Stimulated activated CD4-positive, alpha-beta T cell treated with anti-CD3 and anti-CD28 coated beads, Interleukin-12 subunit alpha, Interleukin-12 subunit beta, amount 100 ng/mL, for 24 hours (primary cell): ENCODE measurements around the gene MALL.
"Not testable (repeated sequence)": the region's sequence is repeated elsewhere in the genome, so short reads cannot be mapped to it uniquely, and the experiment has no call there.

ENCODE experiments used
- DNase-seq, 2 experiments: peaks; one replicate each; pipeline ENCODE4 v3.0.0-alpha.2; 2020; ENCODE audit warnings: low read depth in 2 of 2

Gene MALL

GRCh38 chr2:110115291-110116032 lies at the start of gene MALL:
TSS of gene MALL (minus strand) at chr2:110115822. CDS start at chr2:110115792, 30 bp downstream.
- DNase-seq: no peak

- DNase-seq: no peak
Observed at GRCh38 chr2:110157153-110157793, 41.7 kb upstream of the MALL start.

- not testable (repeated sequence) for DNase-seq
Observed at GRCh38 chr2:110154828-110155227, 39.2 kb upstream of the MALL start.

- not testable (repeated sequence) for DNase-seq
Observed at GRCh38 chr2:110154188-110154587, 38.6 kb upstream of the MALL start.

- DNase-seq: no peak
Observed at GRCh38 chr2:110153416-110153815, 37.8 kb upstream of the MALL start.

GRCh38 chr2:110152943-110153342 lies 37.3 kb upstream of the MALL start:
- DNase-seq: no peak

- no peak for DNase-seq
Observed at GRCh38 chr2:110149330-110150220, 34.0 kb upstream of the MALL start.

GRCh38 chr2:110146945-110147332 lies 31.3 kb upstream of the MALL start:
- DNase-seq: no peak

- DNase-seq: no peak
Observed at GRCh38 chr2:110146183-110146944, 30.7 kb upstream of the MALL start.

GRCh38 chr2:110143982-110144381 lies 28.4 kb upstream of the MALL start:
- DNase-seq: no peak

- DNase-seq: no peak
Observed at GRCh38 chr2:110140401-110140800, 24.8 kb upstream of the MALL start.

- DNase-seq: no peak
Observed at GRCh38 chr2:110134025-110134424, 18.4 kb upstream of the MALL start.

GRCh38 chr2:110131166-110131565 lies 15.5 kb upstream of the MALL start:
- no peak for DNase-seq

- no peak for DNase-seq
Observed at GRCh38 chr2:110130757-110131156, 15.1 kb upstream of the MALL start.

GRCh38 chr2:110126906-110127305 lies 11.3 kb upstream of the MALL start:
- no peak for DNase-seq

- no peak for DNase-seq
Observed at GRCh38 chr2:110126086-110126773, 10.6 kb upstream of the MALL start.

- DNase-seq: no peak
Observed at GRCh38 chr2:110124939-110125691, 9.5 kb upstream of the MALL start.

- no peak for DNase-seq
Observed at GRCh38 chr2:110124038-110124825, 8.6 kb upstream of the MALL start.

GRCh38 chr2:110121592-110121991 lies 6.0 kb upstream of the MALL start:
- DNase-seq: no peak

GRCh38 chr2:110121052-110121334 lies 5.4 kb upstream of the MALL start:
- DNase-seq: no peak
